Subcutaneous adipose tissue (tissue), 4 donors: Measurements from ENCODE around the gene CBY2. TPM values are rescaled to one million over a fixed set of nuclear protein-coding genes. Genes with fewer than 3 reads are reported as not detected.

Experiments
- total RNA-seq, 4 donors: library from RNA; depleted of rRNA; stranded (reverse); fragments of >200 nt; gene quantifications; one replicate each; pipeline ENCODE4 v1.1.0, GENCODE V29; 2016
- TF ChIP-seq, protein P1 (sequence below): fragments of 450-650 bp; IDR thresholded peaks from one replicate; pipeline ENCODE4 v1.5.1; 2016; ENCODE audit warnings: low read depth, mild to moderate bottlenecking, control low read depth, antibody characterized with exemption, moderate library complexity

CBY2 gene, protein sequence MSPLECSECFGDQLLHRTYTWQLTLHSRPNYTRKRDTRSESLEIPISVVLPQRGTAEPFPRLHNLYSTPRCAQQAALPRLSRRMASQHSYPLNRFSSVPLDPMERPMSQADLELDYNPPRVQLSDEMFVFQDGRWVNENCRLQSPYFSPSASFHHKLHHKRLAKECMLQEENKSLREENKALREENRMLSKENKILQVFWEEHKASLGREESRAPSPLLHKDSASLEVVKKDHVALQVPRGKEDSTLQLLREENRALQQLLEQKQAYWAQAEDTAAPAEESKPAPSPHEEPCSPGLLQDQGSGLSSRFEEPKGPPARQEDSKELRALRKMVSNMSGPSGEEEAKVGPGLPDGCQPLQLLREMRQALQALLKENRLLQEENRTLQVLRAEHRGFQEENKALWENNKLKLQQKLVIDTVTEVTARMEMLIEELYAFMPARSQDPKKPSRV
- total RNA-seq, result not detected

DNA sequence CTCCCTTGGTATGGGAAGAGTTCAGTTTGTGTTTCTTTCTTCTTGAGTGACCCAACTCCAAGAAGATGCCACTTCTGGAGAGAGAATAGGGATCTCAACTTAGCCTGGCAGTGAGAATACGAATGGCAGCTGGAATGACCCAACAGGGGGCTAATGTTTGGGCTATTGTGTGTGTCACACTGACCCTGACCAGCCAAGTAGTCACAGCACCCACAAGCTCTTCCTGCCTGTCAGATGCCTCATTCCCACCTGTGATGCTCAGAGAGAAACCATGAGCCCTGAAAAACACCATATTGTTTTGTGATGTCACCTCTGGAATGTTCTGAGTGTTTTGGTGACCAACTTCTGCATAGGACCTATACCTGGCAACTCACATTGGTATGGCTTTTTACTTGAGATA, at the start of gene CBY2:
Gene CBY2, plus strand, starts transcription at position 233 of the 400 bp plus-strand sequence. Its CDS starts 71 bp downstream, at position 304.
- TF ChIP-seq, protein P1, sequence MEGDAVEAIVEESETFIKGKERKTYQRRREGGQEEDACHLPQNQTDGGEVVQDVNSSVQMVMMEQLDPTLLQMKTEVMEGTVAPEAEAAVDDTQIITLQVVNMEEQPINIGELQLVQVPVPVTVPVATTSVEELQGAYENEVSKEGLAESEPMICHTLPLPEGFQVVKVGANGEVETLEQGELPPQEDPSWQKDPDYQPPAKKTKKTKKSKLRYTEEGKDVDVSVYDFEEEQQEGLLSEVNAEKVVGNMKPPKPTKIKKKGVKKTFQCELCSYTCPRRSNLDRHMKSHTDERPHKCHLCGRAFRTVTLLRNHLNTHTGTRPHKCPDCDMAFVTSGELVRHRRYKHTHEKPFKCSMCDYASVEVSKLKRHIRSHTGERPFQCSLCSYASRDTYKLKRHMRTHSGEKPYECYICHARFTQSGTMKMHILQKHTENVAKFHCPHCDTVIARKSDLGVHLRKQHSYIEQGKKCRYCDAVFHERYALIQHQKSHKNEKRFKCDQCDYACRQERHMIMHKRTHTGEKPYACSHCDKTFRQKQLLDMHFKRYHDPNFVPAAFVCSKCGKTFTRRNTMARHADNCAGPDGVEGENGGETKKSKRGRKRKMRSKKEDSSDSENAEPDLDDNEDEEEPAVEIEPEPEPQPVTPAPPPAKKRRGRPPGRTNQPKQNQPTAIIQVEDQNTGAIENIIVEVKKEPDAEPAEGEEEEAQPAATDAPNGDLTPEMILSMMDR, result no peak

GRCh38 chr13:45654633-45655349, 47.3 kb upstream of the CBY2 start:
- TF ChIP-seq, protein P1, result no peak

DNA sequence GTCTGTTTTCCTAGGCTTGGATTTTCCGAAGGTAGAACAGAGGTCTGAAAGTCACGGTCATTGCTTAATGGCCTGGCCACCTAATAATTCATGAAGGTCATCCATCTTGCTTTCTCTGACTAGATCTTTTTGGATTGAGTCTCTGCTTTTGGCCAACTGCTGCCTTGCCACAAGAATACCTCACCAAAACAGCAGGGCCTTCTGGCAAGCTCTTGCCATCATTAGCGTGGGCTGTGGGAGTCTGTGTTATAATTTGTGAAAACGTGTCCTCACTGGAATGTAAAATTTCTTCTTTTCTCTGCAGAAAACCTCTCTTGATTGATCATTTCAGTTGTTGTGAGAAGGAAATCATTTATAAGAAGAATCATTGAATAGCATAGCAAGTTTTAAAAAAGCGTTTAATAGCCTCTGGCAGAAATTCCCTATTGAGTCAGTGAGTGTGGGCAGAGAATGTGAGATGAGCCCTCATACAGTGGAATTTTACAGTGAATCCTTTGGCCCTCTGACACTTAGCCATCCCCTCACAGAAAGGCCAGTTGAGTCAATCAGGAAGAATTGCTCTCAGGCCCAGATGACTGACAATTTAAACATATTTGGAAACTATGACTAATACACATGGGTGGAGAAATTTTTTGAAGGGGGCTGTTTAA, 43.4 kb upstream of the CBY2 start:
- TF ChIP-seq, protein P1, result no peak

DNA sequence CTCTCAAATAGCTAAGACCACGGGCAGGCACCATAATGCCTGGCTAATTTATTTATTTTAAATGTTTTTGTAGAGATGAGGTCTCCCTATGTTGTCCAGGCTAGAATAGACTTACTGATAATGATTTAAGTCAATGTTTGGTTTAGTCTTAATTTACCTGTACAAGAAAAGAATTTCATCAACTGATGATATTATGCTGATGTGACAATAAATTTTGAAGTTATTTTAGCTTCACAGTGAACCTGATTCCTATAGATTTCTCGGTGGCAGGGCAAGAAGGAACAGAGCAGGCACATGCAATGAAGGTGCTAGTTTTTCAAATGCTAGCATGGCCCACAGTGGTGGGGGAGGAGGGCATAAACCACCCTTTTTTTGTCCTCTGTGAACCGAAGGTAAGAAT, 42.6 kb upstream of the CBY2 start:
- TF ChIP-seq, protein P1, result no peak

- TF ChIP-seq, protein P1, result no peak
These were observed 40.0 kb upstream of the CBY2 start for GRCh38 chr13:45662162-45662561.

DNA sequence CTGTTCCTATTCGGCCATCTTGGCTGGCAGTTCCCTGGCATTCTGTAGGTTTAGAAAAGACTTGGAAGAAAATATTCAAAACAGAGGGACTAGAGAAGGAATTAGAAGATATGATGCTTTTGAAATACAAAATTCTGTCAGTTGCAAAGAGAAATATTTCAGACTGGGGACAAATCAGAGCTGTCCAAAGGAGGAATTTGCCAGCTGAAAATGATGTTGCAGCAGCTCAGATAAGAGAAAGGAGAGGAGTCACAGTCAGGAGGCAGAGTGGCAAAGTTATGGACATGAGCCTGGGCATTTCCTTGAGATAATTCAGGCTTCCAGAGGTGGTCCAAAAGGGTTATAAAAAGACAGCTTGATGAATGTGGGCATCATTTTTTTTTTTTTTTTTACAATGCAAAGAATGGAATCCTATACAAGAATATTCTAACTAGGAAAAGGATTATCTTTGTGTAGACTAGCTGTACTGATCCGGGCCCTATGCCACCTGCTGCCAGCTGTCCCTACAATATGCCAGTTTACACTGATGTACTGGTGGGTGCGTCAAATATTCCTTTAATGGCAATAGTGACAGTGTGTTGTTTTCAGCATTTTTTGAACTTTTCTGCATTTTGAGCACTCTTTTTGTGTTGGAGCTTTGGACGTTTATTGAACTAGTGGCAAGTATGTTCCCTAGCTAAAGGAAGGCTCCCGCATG, 31.8 kb upstream of the CBY2 start:
- TF ChIP-seq, protein P1, result no peak
